Osteocyte (in vitro differentiated cells): ENCODE data around the gene KSR1. TPM values are rescaled to one million over a fixed set of nuclear protein-coding genes. Genes with fewer than 3 reads are reported as not detected.

Experiments
- DNase-seq: peaks from one replicate; pipeline ENCODE4 v3.0.0; 2021; ENCODE audit warnings: mixed read lengths; ENCODE audit not compliant: unreplicated experiment; ENCODE audit errors: extremely low spot score
- H3K27ac Mint-ChIP-seq: one replicate; pipeline ENCODE4 v1.8.0; 2021; ENCODE audit warnings: mild to moderate bottlenecking, mixed read lengths; ENCODE audit not compliant: unreplicated experiment
- H3K27me3 Mint-ChIP-seq: one replicate; pipeline ENCODE4 v1.8.0; 2021; ENCODE audit warnings: mixed read lengths; ENCODE audit not compliant: unreplicated experiment
- H3K36me3 Mint-ChIP-seq: one replicate; pipeline ENCODE4 v1.8.0; 2021; ENCODE audit warnings: mixed read lengths; ENCODE audit not compliant: unreplicated experiment
- H3K4me1 Mint-ChIP-seq: one replicate; pipeline ENCODE4 v1.8.0; 2021; ENCODE audit warnings: mixed read lengths; ENCODE audit not compliant: unreplicated experiment
- H3K4me3 Mint-ChIP-seq: one replicate; pipeline ENCODE4 v1.8.0; 2021; ENCODE audit warnings: mild to moderate bottlenecking, moderate library complexity, mixed read lengths; ENCODE audit not compliant: unreplicated experiment
- H3K9me3 Mint-ChIP-seq: one replicate; pipeline ENCODE4 v1.8.0; 2021; ENCODE audit warnings: mixed read lengths; ENCODE audit not compliant: unreplicated experiment
- total RNA-seq: library from RNA; stranded (reverse); gene quantifications from 2 replicates; pipeline ENCODE4 v1.2.1, GENCODE V29; 2021
- TF ChIP-seq, protein P1 (sequence below): fragments of 200-600 bp; sonication (generic); IDR thresholded peaks from 2 replicates; pipeline ENCODE4 v1.5.0; 2021; ENCODE audit warnings: antibody characterized with exemption, mild to moderate bottlenecking, moderate library complexity

Gene KSR1
- total RNA-seq, 1 donor from 2014 or later, result 63.4 TPM

DNA sequence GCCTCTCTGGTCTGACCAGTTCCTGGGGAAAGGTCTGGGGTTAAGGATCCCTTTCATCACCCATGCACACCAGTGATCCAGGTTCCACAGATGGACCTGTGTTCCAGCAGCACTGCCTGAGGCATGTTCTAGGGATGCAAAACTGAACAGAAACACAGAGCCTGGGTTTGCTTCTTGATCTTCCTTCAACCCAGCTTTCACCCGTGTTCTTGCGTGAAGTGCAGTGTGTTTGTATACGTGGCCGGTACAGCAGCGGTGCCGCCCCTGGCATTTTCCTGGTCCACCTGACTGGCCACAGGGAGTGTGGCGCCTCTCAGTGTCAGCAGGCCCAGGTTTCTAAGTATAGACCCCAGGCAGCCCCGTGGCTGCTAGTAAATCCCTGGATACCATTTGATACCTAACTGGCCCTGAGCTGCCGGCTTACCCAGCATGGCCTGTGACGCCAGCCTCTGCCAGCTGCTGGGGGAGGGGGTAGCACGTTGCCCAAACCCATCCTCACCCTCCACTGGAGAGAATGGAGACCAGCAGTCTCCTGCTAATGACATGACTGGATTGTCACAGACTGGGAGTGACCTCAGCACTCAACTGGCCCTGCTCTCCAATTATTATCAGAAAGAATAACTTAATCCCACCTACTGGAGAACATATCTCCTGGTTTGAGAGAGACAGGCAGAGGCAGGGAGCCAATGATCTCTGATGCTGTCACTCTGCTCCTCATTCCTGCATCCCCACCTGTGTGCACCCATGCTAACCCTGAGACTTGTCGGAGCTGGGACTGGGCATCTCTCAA is 115.5 kb downstream of the KSR1 start:
- Mint-ChIP-seq H3K27me3 (no peaks in the 10 kb centered on the region), H3K36me3 (no peaks in the 10 kb centered on the region), H3K27ac (peak overlapping the region; percentile 63), H3K4me1 (peaks cover 59% of the 10 kb centered on the region), H3K4me3 (no peak overlapping the region), H3K9me3 (no peaks in the 10 kb centered on the region)
- no peak for DNase-seq
- TF ChIP-seq, protein P1, sequence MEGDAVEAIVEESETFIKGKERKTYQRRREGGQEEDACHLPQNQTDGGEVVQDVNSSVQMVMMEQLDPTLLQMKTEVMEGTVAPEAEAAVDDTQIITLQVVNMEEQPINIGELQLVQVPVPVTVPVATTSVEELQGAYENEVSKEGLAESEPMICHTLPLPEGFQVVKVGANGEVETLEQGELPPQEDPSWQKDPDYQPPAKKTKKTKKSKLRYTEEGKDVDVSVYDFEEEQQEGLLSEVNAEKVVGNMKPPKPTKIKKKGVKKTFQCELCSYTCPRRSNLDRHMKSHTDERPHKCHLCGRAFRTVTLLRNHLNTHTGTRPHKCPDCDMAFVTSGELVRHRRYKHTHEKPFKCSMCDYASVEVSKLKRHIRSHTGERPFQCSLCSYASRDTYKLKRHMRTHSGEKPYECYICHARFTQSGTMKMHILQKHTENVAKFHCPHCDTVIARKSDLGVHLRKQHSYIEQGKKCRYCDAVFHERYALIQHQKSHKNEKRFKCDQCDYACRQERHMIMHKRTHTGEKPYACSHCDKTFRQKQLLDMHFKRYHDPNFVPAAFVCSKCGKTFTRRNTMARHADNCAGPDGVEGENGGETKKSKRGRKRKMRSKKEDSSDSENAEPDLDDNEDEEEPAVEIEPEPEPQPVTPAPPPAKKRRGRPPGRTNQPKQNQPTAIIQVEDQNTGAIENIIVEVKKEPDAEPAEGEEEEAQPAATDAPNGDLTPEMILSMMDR, result no peak

DNA sequence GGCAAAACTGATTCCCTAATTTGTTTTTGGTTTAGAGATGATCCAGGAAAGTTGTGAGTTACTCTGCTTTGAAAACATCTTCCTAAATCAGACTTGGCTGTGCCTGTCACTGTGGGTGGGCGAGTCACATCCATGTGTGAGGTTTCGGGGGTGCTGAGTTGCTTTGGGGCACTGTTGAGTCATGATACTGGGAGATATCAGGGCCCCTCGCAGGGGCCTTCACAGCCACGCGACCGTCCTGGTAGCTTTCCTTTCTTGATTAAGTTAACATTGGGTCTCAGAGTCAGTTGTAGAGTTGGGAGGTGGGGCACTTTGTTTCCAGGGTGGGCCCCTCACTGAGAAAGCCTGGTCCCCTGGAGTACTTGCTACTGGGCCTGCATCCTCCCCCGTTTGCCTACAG is 116.4 kb downstream of the KSR1 start:
- Mint-ChIP-seq H3K4me3 (no peak overlapping the region), H3K27me3 (no peaks in the 10 kb centered on the region), H3K4me1 (peaks cover 67% of the 10 kb centered on the region), H3K36me3 (no peaks in the 10 kb centered on the region), H3K9me3 (no peaks in the 10 kb centered on the region), H3K27ac (no peak overlapping the region)
- TF ChIP-seq, protein P1, result no peak
- DNase-seq, result no peak

DNA sequence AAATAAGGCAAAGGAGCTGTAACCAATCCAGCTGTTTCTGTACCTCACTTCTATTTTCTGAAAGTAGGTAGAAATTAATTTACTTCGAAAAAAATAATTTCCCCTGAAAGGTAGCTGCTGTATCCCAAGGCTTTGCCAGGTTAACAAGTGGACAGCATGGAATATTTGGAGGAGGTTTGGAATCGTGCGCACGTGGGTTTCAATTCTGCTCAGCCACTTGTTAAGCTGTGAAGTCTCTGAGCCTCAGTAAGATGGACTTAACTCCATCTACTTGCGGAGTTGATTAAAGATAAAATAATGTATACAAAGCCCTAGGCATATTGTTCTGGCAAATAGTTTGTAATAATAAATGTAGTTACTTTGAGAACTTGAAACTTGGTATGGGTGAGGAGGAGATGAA is 117.3 kb downstream of the KSR1 start:
- H3K27ac Mint-ChIP-seq, result peak overlapping the region; percentile 43
- H3K36me3 Mint-ChIP-seq, result no peaks in the 10 kb centered on the region
- TF ChIP-seq, protein P1, result no peak
- H3K27me3 Mint-ChIP-seq, result no peaks in the 10 kb centered on the region
- H3K4me3 Mint-ChIP-seq, result no peak overlapping the region
- no peaks in the 10 kb centered on the region for H3K9me3 Mint-ChIP-seq
- no peak for DNase-seq
- H3K4me1 Mint-ChIP-seq, result peaks cover 75% of the 10 kb centered on the region

DNA sequence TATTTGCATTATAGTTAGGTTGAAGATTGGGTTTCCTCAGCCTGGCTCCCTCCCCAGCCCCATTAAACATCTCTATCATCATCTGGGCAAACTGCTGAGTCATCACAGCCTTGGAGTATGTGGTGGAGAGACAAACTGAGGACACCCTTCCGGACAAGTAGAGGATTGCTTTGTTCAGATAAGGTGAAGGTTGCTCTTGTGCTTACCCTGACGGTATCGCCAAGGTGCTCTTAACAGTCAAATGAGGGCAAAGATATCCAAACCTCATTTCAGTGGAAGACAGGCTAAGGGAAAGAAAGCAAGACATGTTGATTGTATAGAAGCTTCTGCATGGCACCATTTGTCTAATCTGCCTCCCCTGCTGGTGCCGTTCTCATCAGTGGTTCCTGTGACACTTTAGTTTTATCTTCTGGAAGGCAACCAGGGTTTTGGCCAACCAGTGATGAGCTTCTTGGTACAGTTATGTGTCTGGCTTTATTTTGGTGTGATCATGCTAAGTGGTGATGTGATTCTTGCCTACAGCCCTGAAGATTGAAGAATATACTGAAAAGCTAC is 117.8 kb downstream of the KSR1 start:
- TF ChIP-seq, protein P1, result no peak
- H3K4me1 Mint-ChIP-seq, result peaks cover 73% of the 10 kb centered on the region
- H3K4me3 Mint-ChIP-seq, result no peak overlapping the region

DNA sequence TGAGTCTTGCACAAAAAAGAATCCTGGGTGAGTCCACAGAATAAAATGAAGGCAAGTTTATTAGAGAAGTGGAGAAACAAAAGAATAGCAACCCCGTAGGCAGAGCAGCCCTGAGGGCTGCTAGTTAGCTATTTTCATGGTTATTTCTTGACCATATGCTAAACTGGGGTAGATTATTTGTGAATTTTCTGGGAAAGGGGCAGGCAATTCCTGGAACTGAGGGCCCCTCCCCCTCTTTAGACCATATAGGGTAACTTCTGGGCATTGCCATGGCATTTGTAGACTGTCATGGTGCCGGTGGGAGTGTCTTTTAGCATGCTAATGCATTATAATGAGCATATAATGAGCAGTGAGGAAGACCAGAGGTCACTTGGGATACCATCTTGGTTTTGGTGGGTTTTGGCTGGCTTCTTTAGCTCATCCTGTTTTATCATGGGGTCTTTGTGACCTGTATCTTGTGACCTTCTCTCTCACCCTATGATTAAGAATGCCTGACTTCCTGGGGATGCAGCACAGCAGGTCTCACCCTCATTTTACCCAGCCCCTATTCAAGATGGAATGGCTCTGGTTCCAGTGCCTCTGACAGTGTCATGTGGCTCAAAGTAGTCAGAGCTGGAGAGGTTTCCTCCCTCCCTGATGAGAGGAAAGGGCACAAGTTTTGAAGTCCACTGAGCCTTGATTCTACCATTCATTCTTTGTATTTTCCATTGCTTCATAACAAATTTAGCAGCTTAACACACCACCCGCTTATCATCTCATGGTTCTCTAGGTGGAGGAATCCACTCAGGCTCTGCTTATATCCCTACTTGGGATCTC is 119.1 kb downstream of the KSR1 start:
- no peak overlapping the region for H3K27ac Mint-ChIP-seq
- no peaks in the 10 kb centered on the region for H3K27me3 Mint-ChIP-seq
- peaks cover 2% of the 10 kb centered on the region for H3K36me3 Mint-ChIP-seq
- no peak overlapping the region for H3K4me3 Mint-ChIP-seq
- peaks cover 64% of the 10 kb centered on the region for H3K4me1 Mint-ChIP-seq
- DNase-seq, result no peak
- H3K9me3 Mint-ChIP-seq, result no peaks in the 10 kb centered on the region
- TF ChIP-seq, protein P1, result no peak

More for the DNA sequence above, 117.8 kb downstream of the KSR1 start:
- peak overlapping the region; percentile 43 for H3K27ac Mint-ChIP-seq
- no peaks in the 10 kb centered on the region for H3K36me3 Mint-ChIP-seq
- H3K27me3 Mint-ChIP-seq, result no peaks in the 10 kb centered on the region
- DNase-seq, result no peak
- no peaks in the 10 kb centered on the region for H3K9me3 Mint-ChIP-seq
